DMS79 treated with DMSO at 0.1 percent for 48 hours (cell line): ENCODE results near the gene ZDHHC14.

ENCODE experiments used
- DNase-seq: peaks from one replicate; lab custom pipeline; 2025; lab: John Stamatoyannopoulos, UW

The ZDHHC14 gene

GRCh38 chr6:157667211-157668008 is 286.4 kb downstream of the ZDHHC14 start:
- peak; percentile 72 for DNase-seq

- DNase-seq: no peak
Observed at GRCh38 chr6:157668009-157668401, 287.0 kb downstream of the ZDHHC14 start.

- DNase-seq: no peak
Observed at GRCh38 chr6:157668713-157669112, 287.7 kb downstream of the ZDHHC14 start.

DNA sequence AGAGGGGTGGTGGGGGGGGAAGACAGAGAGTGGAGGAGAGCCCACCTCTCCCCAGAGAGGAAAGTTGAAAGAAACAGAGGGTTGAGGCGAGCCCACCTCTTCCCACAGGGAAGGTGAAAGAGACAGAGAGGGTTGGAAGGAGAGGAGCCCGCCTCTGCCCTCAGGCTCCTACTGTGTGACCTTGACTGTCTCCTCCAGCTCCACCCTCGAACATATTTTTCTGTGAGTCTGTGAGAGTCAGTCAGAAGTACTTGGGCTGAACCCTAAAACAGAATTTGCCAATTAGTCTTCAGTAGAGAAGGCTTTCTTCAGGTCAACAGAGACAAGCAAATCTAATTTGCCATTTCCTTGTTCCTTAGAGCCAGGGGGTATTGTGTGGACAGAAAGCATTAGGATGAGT is 288.3 kb downstream of the ZDHHC14 start:
- no peak for DNase-seq

GRCh38 chr6:157669747-157670216 is 288.8 kb downstream of the ZDHHC14 start:
- DNase-seq: no peak

DNA sequence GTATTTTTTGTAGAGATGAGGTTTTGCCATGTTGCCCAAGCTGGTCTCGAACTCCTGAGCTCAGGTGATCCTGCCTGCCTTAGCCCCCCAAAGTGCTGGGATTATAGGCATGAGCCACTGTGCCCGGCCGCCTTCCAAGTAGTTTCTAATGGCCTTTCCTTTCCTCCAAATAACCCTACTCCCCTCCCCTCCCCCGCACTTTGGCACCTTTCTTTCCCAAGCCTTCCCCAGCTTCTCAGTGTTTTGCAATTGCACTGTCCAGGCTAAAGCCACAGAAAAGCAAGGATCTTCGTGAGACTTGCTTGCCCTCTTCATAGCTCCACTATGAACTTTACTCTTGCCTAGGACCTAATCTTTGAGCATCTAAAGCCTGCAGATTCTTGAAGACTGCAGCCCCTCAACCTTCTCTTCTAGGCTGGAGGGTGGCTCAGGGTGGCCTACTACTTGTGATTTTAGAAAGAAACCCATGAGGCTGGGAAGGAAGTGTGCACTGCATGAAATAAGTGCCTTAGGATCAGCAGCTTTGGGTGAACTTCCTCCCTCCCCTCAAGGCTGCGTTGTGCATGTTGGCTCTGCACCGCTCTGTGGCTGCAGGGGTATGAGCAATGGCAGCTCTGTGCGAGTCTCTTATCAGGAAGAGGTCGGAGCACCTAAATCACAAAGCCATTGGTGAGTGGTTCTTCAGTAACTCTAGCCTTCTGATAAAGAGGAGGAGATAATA is 289.6 kb downstream of the ZDHHC14 start:
- DNase-seq: no peak

DNA sequence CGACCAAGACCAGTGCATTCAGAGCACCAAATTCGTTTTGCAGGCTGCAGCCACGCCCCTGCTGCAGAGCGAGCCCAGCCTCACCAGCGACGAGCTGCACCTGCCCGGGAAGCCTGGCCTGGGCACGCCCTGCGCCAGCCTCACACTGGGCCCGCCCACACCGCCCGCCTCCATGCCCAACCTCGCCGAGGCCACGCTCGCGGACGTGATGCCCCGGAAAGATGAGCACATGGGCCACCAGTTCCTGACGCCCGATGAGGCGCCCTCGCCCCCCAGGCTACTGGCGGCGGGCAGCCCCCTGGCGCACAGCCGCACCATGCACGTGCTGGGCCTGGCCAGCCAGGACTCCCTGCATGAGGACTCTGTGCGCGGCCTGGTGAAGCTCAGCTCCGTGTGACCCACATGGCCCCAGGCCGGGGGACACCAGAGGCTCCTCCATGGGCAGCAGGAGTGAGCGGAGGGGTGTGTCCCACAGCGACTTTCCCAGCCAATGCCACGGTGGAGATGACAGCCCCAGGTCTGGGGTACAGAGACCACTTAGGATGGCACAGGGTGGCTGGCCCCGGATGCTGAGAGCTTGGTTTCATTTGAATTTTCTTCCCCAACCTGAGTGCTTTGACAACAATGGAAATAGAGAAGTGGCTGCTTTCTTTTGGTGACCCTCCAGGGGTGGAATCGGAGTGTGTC is 291.9 kb downstream of the ZDHHC14 start:
- DNase-seq: no peak

- no peak for DNase-seq
Observed at GRCh38 chr6:157673596-157673995, 292.6 kb downstream of the ZDHHC14 start.

- no peak for DNase-seq
Observed at GRCh38 chr6:157674061-157674460, 293.1 kb downstream of the ZDHHC14 start.

- no peak for DNase-seq
Observed at GRCh38 chr6:157675831-157676230, 294.8 kb downstream of the ZDHHC14 start.

DNA sequence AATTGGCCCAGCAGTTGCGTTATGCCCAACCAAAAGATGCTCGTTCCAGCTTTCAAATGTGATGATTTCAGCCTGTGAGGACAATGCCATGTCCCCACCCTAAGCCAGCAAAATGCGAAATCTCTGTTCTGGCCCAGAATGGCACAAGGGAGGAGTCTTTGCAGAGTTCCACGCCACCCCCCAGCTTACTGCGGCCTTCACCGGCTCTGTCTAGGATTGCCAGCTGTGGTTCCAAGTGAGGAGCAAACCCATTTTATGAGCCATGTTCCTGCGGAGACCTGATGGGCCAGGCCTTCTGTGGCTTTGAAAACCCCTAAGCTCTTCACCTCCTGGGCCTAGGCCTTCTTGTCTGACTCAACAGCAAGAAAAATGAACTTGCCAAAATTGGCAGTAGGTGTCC is 295.3 kb downstream of the ZDHHC14 start:
- DNase-seq: no peak

GRCh38 chr6:157677235-157677634 is 296.2 kb downstream of the ZDHHC14 start:
- DNase-seq: no peak

DNA sequence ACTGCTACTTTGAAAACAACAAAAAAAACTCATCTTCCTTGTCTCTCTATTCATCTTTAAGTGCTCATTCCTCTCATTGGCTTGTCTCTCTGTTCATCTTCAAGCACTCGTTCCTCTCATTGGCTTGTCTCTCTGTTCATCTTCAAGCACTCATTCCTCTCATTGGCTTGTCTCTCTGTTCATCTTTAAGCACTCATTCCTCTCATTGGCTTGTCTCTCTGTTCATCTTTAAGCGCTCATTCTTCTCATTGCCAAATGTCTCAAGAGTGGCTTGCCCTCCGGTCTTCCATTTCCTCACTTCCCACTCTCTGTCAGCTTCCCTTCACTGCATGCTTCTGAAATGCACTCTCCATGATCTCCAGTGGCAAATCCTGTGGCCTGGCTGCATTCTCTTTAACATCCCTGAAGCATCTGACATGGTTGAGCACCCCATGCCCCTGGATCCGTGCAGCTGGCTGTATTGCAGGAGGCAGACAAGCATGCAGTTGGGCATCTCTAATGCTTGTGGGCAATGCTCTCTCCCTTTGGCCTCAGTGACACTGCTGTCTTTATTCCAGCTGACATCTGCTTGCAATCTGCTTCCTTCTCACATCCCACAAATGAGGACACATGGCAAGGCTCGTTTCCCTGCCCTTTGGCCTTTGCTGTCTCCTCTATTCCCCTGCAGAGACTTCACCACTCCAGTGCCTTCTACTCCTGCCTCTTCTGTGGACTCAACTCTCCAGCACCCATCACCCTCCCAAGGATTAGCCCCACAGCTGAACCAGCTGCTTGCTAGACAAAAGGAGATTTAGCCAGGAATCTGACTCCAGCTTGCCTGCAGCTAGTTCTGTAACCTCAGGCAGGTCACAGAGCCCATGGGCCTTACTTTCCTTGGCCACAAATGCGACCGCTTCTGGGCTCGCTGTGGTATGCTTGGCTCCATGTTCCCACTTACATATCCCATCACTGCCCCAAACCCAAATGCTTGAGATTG is 298.9 kb downstream of the ZDHHC14 start:
- DNase-seq: no peak

DNA sequence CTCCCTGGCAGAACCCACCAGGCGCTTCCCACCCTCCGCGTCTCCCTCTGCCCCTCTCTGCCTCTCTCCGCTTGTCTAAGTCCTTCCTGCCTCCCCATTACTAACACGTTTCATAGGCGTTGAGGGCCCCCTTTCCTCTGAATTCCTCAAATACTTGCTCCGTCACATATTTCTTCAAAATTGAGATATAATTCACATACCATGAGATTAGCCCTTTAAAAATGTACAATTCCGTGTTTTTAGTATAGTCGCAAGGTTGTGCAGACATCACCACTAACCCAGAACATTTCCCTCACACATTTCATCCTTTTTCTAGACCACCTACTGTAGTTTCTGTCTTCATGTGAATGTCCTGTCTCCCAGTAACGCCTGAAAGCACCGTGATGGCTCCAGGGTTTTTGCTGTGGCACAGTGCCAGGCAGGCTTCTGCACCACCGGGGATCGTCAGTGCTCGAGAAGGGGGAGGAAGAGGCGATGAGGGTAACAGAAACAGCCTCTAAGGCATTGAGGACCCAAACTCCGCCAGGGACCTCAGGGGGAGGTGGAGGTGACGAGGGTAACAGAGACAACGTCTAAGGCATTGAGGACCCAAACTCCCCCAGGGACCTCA is 300.2 kb downstream of the ZDHHC14 start:
- peak; percentile 16 for DNase-seq

- no peak for DNase-seq
Observed at GRCh38 chr6:157682856-157683481, 302.0 kb downstream of the ZDHHC14 start.

- DNase-seq: no peak
Observed at GRCh38 chr6:157683707-157684106, 302.7 kb downstream of the ZDHHC14 start.

DNA sequence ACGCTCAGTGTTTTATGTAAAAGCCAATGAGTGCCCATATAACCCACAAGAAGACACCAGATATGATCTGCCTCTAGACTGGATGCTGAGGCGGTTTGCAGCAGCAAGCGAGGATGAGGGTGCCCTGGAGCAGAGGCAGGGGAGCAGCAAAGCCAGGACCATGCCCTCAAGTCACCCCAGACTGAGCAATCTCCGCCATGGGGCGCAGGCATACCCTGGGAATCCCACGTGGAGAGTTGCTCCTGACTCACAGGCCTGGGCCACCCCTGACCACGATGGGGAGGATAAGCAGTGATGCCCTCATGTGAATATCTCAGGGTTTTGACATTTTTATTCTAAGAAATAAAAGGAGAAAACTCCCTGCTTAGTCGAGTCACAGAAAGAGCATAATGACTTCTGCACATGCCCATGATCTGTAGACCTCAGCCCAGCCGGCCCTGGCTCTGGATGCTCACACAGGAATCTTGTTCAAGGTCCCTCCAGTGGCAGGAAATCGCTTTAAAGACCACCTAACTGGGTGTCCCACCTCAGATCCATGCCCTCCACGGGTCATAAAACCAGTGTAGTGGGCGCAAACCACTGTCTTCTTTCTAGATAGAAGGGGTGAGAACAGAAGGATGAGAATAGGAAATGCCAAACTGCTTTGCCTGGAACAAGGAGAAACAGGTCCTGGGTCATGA is 303.8 kb downstream of the ZDHHC14 start:
- DNase-seq: no peak

DNA sequence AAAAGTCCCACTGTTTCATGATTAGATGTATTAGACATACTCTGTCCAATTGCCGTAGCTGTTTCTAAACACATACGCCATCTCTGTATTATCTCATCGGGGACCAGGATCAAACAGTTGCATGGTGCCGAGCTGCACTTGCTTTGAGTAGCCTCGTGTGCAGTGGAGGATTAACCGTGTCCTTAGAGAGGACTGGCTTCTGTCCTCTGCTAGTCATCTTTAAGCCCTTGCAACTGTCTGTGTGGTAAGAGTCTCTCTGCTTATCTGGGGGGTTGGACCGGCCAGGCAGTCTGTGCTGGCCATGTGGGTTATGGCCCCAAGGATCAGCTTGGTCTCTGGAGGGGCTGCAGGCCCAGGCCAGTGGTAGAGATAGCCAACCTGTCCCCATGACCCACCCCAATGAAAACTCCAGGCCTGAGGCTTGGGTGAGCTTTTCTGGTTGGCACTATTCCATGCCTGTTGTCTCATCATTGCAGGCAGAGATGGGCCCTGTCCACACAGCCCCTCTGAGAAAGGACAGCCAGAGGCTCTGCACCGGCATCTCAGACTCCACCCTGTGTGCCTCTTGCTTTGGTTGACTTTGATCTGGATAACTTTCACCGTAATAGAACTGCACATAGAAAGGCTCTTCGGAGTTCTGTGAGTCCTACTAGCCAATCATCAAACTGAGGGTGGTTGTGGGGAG is 304.7 kb downstream of the ZDHHC14 start:
- no peak for DNase-seq

DNA sequence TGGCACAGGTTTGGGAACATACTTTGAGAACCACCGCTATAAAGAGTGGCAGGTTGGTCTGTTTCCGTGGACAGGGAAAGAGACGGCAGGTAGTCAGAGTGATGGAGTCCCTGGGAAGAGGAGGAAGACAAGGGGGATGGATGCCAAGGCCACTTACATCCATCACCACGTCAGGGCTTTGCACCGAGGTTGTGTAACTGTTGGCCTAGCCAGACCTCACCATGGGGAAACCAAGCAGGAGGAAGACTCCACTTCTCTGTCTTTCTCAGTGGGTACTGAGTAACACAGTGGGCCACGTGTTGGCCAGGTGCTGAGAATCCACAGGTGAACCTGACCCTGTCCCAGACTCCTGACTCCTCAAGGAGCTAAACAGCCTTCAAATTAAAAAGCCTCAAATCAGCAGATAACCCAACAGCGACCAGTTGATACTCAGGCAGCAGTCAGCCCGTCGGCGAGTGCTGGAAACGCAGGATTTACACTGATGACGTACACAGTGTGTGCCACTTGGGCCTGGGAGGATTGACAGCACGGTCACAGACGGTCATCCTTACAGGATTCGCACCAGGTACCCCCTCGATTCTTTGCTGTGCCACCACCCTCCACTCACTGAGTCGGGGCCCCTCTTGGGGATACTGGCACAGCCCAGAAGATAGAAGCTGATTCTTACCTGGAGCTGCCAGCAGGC is 307.4 kb downstream of the ZDHHC14 start:
- DNase-seq: no peak
